ENCODE measurements around the gene LPCAT2.

LPCAT2 gene

DNA sequence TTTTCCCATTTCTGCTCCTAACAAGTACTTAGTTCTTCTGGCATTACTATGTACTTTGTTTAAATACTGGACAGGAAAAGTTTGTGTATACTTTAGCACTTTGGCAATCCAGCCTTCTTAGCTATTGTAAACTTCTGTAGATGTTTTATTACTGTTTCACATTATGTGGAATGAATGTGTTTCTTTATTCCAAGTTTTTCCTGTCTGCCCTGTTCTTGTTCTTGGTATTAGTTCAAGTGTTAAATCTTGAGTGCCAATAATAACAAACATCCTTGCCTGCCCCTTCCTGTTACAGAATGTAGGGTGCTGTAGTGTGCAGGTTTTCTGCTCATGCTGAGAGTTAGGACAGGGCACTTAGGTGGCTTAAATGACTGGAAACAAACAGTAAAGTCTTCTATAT, 50.4 kb downstream of the LPCAT2 start:
- ChIA-PET POLR2A (no interaction called here), CTCF (no interaction called here)
- DNase-seq (ENCODE audit: extremely low spot score) = no peak
- TF ChIP-seq FOXK2 (IDR thresholded peaks at IDR 0.05) = no peak
- TF ChIP-seq SP1 (IDR thresholded peaks at IDR 0.05) = no peak
- no peak for TF ChIP-seq PKNOX1 (IDR thresholded peaks at IDR 0.05)
- TF ChIP-seq SUZ12 (IDR thresholded peaks at IDR 0.05) = no peak
- no peak for TF ChIP-seq ZNF384 (IDR thresholded peaks at IDR 0.05)
- no peak for TF ChIP-seq TARDBP (IDR thresholded peaks at IDR 0.05)
- TF ChIP-seq LEF1 (IDR thresholded peaks at IDR 0.05; ENCODE audit: borderline replicate concordance) = no peak
- no peak for TF ChIP-seq ARNT (IDR thresholded peaks at IDR 0.05)
- no peak for TF ChIP-seq NFRKB (IDR thresholded peaks at IDR 0.05)
- TF ChIP-seq HDGF (IDR thresholded peaks at IDR 0.05; ENCODE audit: borderline replicate concordance) = no peak
- no peak for TF ChIP-seq L3MBTL2 (conservative IDR thresholded peaks at IDR 0.05)
- TF ChIP-seq CTBP1 (IDR thresholded peaks at IDR 0.05; ENCODE audit: borderline replicate concordance) = no peak

GRCh38 chr16:55559933-55560516, 51.2 kb downstream of the LPCAT2 start:
- CTCF ChIA-PET = no interaction called here
- DNase-seq (ENCODE audit: extremely low spot score) = no peak
- no peak for TF ChIP-seq CTBP1 (IDR thresholded peaks at IDR 0.05; ENCODE audit: borderline replicate concordance)
- TF ChIP-seq FOXA1 (IDR thresholded peaks at IDR 0.05) = no peak
- TF ChIP-seq ELF4 (IDR thresholded peaks at IDR 0.05) = no peak
- TF ChIP-seq LEF1 (IDR thresholded peaks at IDR 0.05; ENCODE audit: borderline replicate concordance) = no peak
- no peak for TF ChIP-seq PKNOX1 (IDR thresholded peaks at IDR 0.05)
- no peak for TF ChIP-seq TARDBP (IDR thresholded peaks at IDR 0.05)
- no peak for TF ChIP-seq L3MBTL2 (conservative IDR thresholded peaks at IDR 0.05)
- TF ChIP-seq ZNF384 (IDR thresholded peaks at IDR 0.05) = no peak
- no peak for TF ChIP-seq FOXM1 (IDR thresholded peaks at IDR 0.05; ENCODE audit: borderline replicate concordance)
- no peak for TF ChIP-seq SP1 (IDR thresholded peaks at IDR 0.05)
- POLR2A ChIA-PET = no interaction called here

DNA sequence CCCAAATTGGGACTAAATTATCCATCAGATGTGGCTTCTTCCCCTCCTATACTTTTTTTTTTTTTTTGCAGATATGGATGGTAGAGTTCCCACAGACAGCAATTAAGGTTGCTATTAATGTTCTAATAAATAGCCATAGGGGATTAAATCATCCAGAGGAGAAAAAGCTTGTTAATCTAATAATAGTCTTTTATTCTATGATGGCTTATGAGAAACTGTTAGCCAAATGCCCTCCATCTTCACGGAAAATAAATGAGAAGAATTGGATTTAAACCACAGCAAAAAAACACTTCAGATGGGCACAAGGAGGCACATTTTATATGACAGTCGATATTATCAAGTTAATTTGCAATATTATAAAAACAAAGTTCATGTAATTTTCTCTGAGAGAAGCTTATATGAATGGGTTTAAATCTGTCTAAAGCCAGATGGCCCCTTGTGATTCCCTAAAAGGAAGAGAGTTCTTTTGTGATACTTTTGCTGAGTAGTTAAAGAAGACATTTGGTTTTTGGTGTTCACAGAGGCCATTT, 52.5 kb downstream of the LPCAT2 start:
- ChIA-PET POLR2A (no interaction called here), CTCF (interaction anchor here (0.7 kb wide), 1 partner anchor 92 kb away, joined by 5 read pairs; no protein-coding TSS in a partner anchor)
- DNase-seq (ENCODE audit: extremely low spot score) = no peak
- TF ChIP-seq CTBP1 (IDR thresholded peaks at IDR 0.05; ENCODE audit: borderline replicate concordance) = no peak

- DNase-seq (ENCODE audit: extremely low spot score) = no peak
- no peak for TF ChIP-seq FOXA1 (IDR thresholded peaks at IDR 0.05)
- TF ChIP-seq ARNT (IDR thresholded peaks at IDR 0.05) = no peak
- TF ChIP-seq ELF4 (IDR thresholded peaks at IDR 0.05) = no peak
- TF ChIP-seq ZNF384 (IDR thresholded peaks at IDR 0.05) = no peak
- no peak for TF ChIP-seq SUZ12 (IDR thresholded peaks at IDR 0.05)
- TF ChIP-seq NFRKB (IDR thresholded peaks at IDR 0.05) = no peak
- no peak for TF ChIP-seq LEF1 (IDR thresholded peaks at IDR 0.05; ENCODE audit: borderline replicate concordance)
- no peak for TF ChIP-seq SP1 (IDR thresholded peaks at IDR 0.05)
- ChIA-PET POLR2A (no interaction called here), CTCF (no interaction called here)
Measured at GRCh38 chr16:55562936-55563335, 54.1 kb downstream of the LPCAT2 start.

DNA sequence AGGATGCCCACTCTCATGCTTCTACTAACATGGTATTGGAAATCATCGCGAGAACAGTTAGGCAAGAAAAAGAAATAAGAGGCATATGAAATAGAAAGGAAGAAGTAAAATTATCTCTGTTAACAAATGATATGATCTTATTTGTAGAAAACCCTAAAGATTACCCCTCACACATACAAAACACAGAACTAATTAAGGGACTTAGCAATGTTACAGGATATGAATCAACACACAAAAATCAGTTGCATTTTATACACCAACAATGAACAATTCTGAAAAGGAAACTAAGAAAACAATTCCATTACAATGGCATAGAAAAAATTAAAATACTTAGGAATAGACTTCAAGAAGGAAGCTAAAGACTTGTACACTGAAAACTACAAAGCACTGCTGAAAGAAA, 54.9 kb downstream of the LPCAT2 start:
- no peak for DNase-seq (ENCODE audit: extremely low spot score)
- CTCF ChIA-PET = interaction anchor here (0.6 kb wide), 1 partner anchor 18 kb away, joined by 3 read pairs; no protein-coding TSS in a partner anchor
- POLR2A ChIA-PET = no interaction called here
- no peak for TF ChIP-seq LEF1 (IDR thresholded peaks at IDR 0.05; ENCODE audit: borderline replicate concordance)
- no peak for TF ChIP-seq FOXK2 (IDR thresholded peaks at IDR 0.05)
- no peak for TF ChIP-seq TARDBP (IDR thresholded peaks at IDR 0.05)
- no peak for TF ChIP-seq BHLHE40 (IDR thresholded peaks at IDR 0.05; ENCODE audit: borderline replicate concordance)
- TF ChIP-seq CTBP1 (IDR thresholded peaks at IDR 0.05; ENCODE audit: borderline replicate concordance) = no peak
- no peak for TF ChIP-seq PKNOX1 (IDR thresholded peaks at IDR 0.05)
- TF ChIP-seq HDGF (IDR thresholded peaks at IDR 0.05; ENCODE audit: borderline replicate concordance) = no peak
- TF ChIP-seq SP1 (IDR thresholded peaks at IDR 0.05) = no peak
- TF ChIP-seq SUZ12 (IDR thresholded peaks at IDR 0.05) = no peak
- no peak for TF ChIP-seq ARNT (IDR thresholded peaks at IDR 0.05)
- no peak for TF ChIP-seq ZNF384 (IDR thresholded peaks at IDR 0.05)
- no peak for TF ChIP-seq FOXA1 (IDR thresholded peaks at IDR 0.05)
- TF ChIP-seq FOXM1 (IDR thresholded peaks at IDR 0.05; ENCODE audit: borderline replicate concordance) = no peak
- TF ChIP-seq NFRKB (IDR thresholded peaks at IDR 0.05) = no peak
- TF ChIP-seq L3MBTL2 (conservative IDR thresholded peaks at IDR 0.05) = no peak
- no peak for TF ChIP-seq ELF4 (IDR thresholded peaks at IDR 0.05)

DNA sequence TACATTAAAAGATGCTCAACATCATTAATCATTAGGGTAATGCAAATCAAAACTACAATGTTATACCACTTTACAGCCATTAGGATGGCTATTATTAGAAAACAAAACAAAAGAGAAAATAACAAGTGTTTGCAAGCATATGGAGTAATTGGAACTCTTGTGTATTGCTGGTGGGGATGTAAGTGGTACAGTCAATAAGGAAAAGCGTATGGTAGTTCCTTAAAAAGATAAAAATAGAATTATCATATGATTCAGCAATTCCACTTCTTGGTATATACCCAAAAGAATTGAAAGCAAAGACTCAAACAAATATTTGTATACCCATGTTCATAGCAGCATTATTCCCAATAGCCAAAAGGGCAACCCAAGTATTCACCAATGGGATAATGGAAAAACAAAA, 56.2 kb downstream of the LPCAT2 start:
- CTCF ChIA-PET = no interaction called here
- no peak for TF ChIP-seq NFRKB (IDR thresholded peaks at IDR 0.05)
- no peak for TF ChIP-seq SUZ12 (IDR thresholded peaks at IDR 0.05)
- no peak for DNase-seq (ENCODE audit: extremely low spot score)
- POLR2A ChIA-PET = no interaction called here
